ENCODE data around the gene MSTN. TPM values are rescaled to one million over a fixed set of nuclear protein-coding genes. Genes with fewer than 3 reads are reported as not detected.

Gene MSTN
- total and polyA plus RNA-seq, 2 of the 4 experiments (the other 2 are of a cell fraction): under 0.01 TPM; not detected in 1

- H2BK120ac ChIP-seq (ENCODE audit: low read depth, low read length): no peak overlapping the region
- in situ Hi-C loops (cut with MboI; ENCODE audit: low sequenced_read_pairs) (no loop called here), dilution Hi-C loops (cut with HindIII; ENCODE audit: low sequenced_read_pairs, unreplicated experiment) (no loop called here), intact Hi-C loops (cut with micrococcal nuclease) (no loop called here)
- H3K36me3 ChIP-seq (ENCODE audit: control insufficient read depth, insufficient read depth, low read length): no peaks in the 10 kb centered on the region
- TF ChIP-seq FOS (IDR thresholded peaks at IDR 0.05; ENCODE audit: low read depth, low read length) (no peak), BHLHE40 (IDR thresholded peaks at IDR 0.05; ENCODE audit: low read depth, low read length) (no peak), MAZ (IDR thresholded peaks at IDR 0.05; ENCODE audit: borderline replicate concordance, low read depth, low read length) (no peak), MAFK (IDR thresholded peaks at IDR 0.05; ENCODE audit: low read depth, low read length) (no peak), MXI1 (IDR thresholded peaks at IDR 0.05; ENCODE audit: borderline replicate concordance, low read depth, low read length) (no peak), CHD1 (IDR thresholded peaks at IDR 0.05; ENCODE audit: low read depth, low read length) (no peak), POLR2A (IDR thresholded peaks at IDR 0.05; ENCODE audit: low read depth, low read length) (no peak), RCOR1 (IDR thresholded peaks at IDR 0.05; ENCODE audit: insufficient replicate concordance, low read length) (no peak), CEBPB (IDR thresholded peaks at IDR 0.05; ENCODE audit: low read depth, low read length) (no peak)
- TF ChIP-seq, protein P1, sequence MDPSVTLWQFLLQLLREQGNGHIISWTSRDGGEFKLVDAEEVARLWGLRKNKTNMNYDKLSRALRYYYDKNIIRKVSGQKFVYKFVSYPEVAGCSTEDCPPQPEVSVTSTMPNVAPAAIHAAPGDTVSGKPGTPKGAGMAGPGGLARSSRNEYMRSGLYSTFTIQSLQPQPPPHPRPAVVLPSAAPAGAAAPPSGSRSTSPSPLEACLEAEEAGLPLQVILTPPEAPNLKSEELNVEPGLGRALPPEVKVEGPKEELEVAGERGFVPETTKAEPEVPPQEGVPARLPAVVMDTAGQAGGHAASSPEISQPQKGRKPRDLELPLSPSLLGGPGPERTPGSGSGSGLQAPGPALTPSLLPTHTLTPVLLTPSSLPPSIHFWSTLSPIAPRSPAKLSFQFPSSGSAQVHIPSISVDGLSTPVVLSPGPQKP (IDR thresholded peaks at IDR 0.05; ENCODE audit: borderline replicate concordance, low read depth, low read length): no peak
- POLR2A ChIA-PET (ENCODE audit: unreplicated experiment): no interaction called here
- no peak overlapping the region for H3K14ac ChIP-seq (replicated peaks; ENCODE audit: low read depth, low read length)
- H3K9me3 ChIP-seq (ENCODE audit: control insufficient read depth, insufficient read depth, low read length): no peaks in the 10 kb centered on the region
- H3K4ac ChIP-seq (ENCODE audit: low read depth, low read length): no peak overlapping the region
- CTCF ChIA-PET: no interaction called here
- no peak overlapping the region for H4K5ac ChIP-seq (ENCODE audit: low read depth, low read length)
- no peak overlapping the region for H4K8ac ChIP-seq (ENCODE audit: low read depth in 2 of 2, low read length in 2 of 2)
- H2BK20ac ChIP-seq (ENCODE audit: low read depth, low read length): no peak overlapping the region
- no peak overlapping the region for H3K4me2 ChIP-seq (ENCODE audit: low read depth, low read length)
- H3K56ac ChIP-seq (ENCODE audit: extremely low read depth, insufficient read depth, low read length): no peak overlapping the region
- no peaks in the 10 kb centered on the region for H4K20me1 ChIP-seq (ENCODE audit: insufficient read depth, low read length)
- H3K18ac ChIP-seq (ENCODE audit: low read depth, low read length): no peak overlapping the region
- BruUV-seq (replicated peaks): no TSS peak
- no peak overlapping the region for H4K91ac ChIP-seq (ENCODE audit: insufficient read depth, low read depth, low read length)
- no peak overlapping the region for H2AK9ac ChIP-seq (replicated peaks; ENCODE audit: low read depth, low read length, poor library complexity)
- H3K4me1 ChIP-seq (ENCODE audit: control insufficient read depth, insufficient read depth, low read length): no peaks in the 10 kb centered on the region
- no peak for ATAC-seq (ENCODE audit: low read depth)
- H3K27me3 ChIP-seq (ENCODE audit: control insufficient read depth, insufficient read depth, low read length): 0 out of 2 replicates have a peak, but pooled peaks cover 4% of the 10 kb centered on the region
- H3K9me1 ChIP-seq (ENCODE audit: insufficient read depth, low read length): no peaks in the 10 kb centered on the region
- DNase-seq: no peak
- no peak overlapping the region for H2BK5ac ChIP-seq (ENCODE audit: low read depth, low read length, poor library complexity, severe bottlenecking)
- no peak overlapping the region for H3K23ac ChIP-seq (ENCODE audit: low read depth, low read length)
- no CpG with 5 or more reads among the region's 2 CpGs for WGBS, 2 experiments (ENCODE audit: extremely low coverage in 2 of 2, insufficient read length in 1 of 2)
- no peaks in the 10 kb centered on the region for H3K79me1 ChIP-seq (ENCODE audit: low read depth in 1 of 2, low read length in 2 of 2)
- H3K4me3 ChIP-seq (ENCODE audit: insufficient read depth, low read depth, low read length): no peak overlapping the region
- no peak overlapping the region for H3K27ac ChIP-seq (ENCODE audit: insufficient read depth, low read length)
- H2BK15ac ChIP-seq (ENCODE audit: low read depth, low read length): no peak overlapping the region
- H2AK5ac ChIP-seq (ENCODE audit: low read depth, low read length): no peak overlapping the region
- H2AFZ ChIP-seq (replicated peaks; ENCODE audit: low read length, poor library complexity): no peak overlapping the region
- H3K9ac ChIP-seq (ENCODE audit: low read depth, low read length): no peak overlapping the region
Observed at GRCh38 chr2:190079160-190079559, 16.6 kb upstream of the MSTN start.
